HepG2 (cell line): ENCODE results near the gene SAMD14. TPM values are rescaled to one million over a fixed set of nuclear protein-coding genes. Genes with fewer than 3 reads are reported as not detected.

Source experiments
- GTF2F1 ChIP-seq: fragments of 150-350 bp; IDR thresholded peaks from 2 replicates; pipeline ENCODE4 v1.6.1; 2014; ENCODE audit warnings: low read length
- JUN ChIP-seq: sonication (generic); formaldehyde crosslinking; IDR thresholded peaks from 2 replicates; pipeline ENCODE4 v1.4.0; 2020; ENCODE audit warnings: mild to moderate bottlenecking, missing genetic modification reagents
- KDM4B ChIP-seq: sonication (generic); formaldehyde crosslinking; IDR thresholded peaks from 2 replicates; pipeline ENCODE4 v1.4.0; 2020; ENCODE audit warnings: missing genetic modification reagents
- MTA3 ChIP-seq: sonication (generic); formaldehyde crosslinking; IDR thresholded peaks from 2 replicates; pipeline ENCODE4 v1.4.0; 2020; ENCODE audit warnings: missing genetic modification reagents
- MYNN ChIP-seq: sonication (generic); formaldehyde crosslinking; IDR thresholded peaks from 2 replicates; pipeline ENCODE4 v1.4.0; 2020; ENCODE audit warnings: mild to moderate bottlenecking, low read depth, missing genetic modification reagents
- NCOA5 ChIP-seq: sonication (generic); formaldehyde crosslinking; IDR thresholded peaks from 2 replicates; pipeline ENCODE4 v1.4.0; 2020; ENCODE audit warnings: missing genetic modification reagents
- NR1H2 ChIP-seq: sonication (generic); formaldehyde crosslinking; IDR thresholded peaks from 2 replicates; pipeline ENCODE4 v1.8.1; 2022; ENCODE audit warnings: low read depth, missing genetic modification reagents, borderline replicate concordance
- POLR2A ChIP-seq, 2 experiments: IDR thresholded peaks; 2 replicates each; pipeline ENCODE4 v1.6.1; 2011; ENCODE audit warnings: low read depth in 2 of 2, low read length in 2 of 2, mild to moderate bottlenecking in 1 of 2, moderate library complexity in 1 of 2; ENCODE audit not compliant: insufficient read depth in 1 of 2
- RAD51 ChIP-seq: fragments of 450-650 bp; IDR thresholded peaks from 2 replicates; pipeline ENCODE4 v1.6.1; 2016; ENCODE audit warnings: borderline replicate concordance
- RARA ChIP-seq: IDR thresholded peaks from 2 replicates; pipeline ENCODE4 v1.6.1; 2016; ENCODE audit warnings: missing genetic modification reagents, missing compliant biosample characterization
- RBAK ChIP-seq: sonication (generic); formaldehyde crosslinking; IDR thresholded peaks from 2 replicates; pipeline ENCODE4 v1.5.1; 2020; ENCODE audit warnings: mild to moderate bottlenecking, missing genetic modification reagents
- RXRB ChIP-seq: IDR thresholded peaks from 2 replicates; pipeline ENCODE4 v1.6.1; 2016; ENCODE audit warnings: borderline replicate concordance, missing genetic modification reagents, missing compliant biosample characterization
- SRSF9 ChIP-seq: fragments of 200-400 bp; formaldehyde crosslinking; IDR thresholded peaks from 2 replicates; pipeline ENCODE4 v1.6.1; 2018; ENCODE audit warnings: borderline replicate concordance, mild to moderate bottlenecking, low read depth, low read length; ENCODE audit not compliant: insufficient read depth, poor library complexity, severe bottlenecking
- SSRP1 ChIP-seq: IDR thresholded peaks from 2 replicates; pipeline ENCODE4 v1.6.1; 2016; ENCODE audit warnings: control low read depth
- TOPORS ChIP-seq: sonication (generic); formaldehyde crosslinking; IDR thresholded peaks from 2 replicates; pipeline ENCODE4 v1.8.0; 2023; ENCODE audit warnings: mild to moderate bottlenecking, missing genetic modification reagents
- ZFP90 ChIP-seq: sonication (generic); formaldehyde crosslinking; IDR thresholded peaks from 2 replicates; pipeline ENCODE4 v1.8.0; 2022; ENCODE audit warnings: missing genetic modification reagents, mild to moderate bottlenecking, inconsistent platforms, borderline replicate concordance
- ZNF331 ChIP-seq: sonication (generic); formaldehyde crosslinking; IDR thresholded peaks from 2 replicates; pipeline ENCODE4 v1.4.0; 2020; ENCODE audit warnings: missing genetic modification reagents
- ZNF564 ChIP-seq: sonication (generic); formaldehyde crosslinking; IDR thresholded peaks from 2 replicates; pipeline ENCODE4 v1.8.1; 2023; ENCODE audit warnings: mild to moderate bottlenecking, missing genetic modification reagents
- ZNF598 ChIP-seq: sonication (generic); formaldehyde crosslinking; IDR thresholded peaks from 2 replicates; pipeline ENCODE4 v1.5.1; 2020; ENCODE audit warnings: mild to moderate bottlenecking, missing genetic modification reagents, borderline replicate concordance
- ZNF773 ChIP-seq: sonication (generic); formaldehyde crosslinking; IDR thresholded peaks from 2 replicates; pipeline ENCODE4 v1.4.0; 2020; ENCODE audit warnings: missing genetic modification reagents, borderline replicate concordance
- polyA plus RNA-seq, 8 experiments: library from polyadenylated mRNA; depleted of rRNA in 3 of 8; stranded (reverse) in 7 of 8; unstranded in 1 of 8; fragments of >200 nt; fragmentation: Illumina TruSeq in 4 of 8; extraction: Trizol in 4 of 8; gene quantifications; 2 replicates each; pipeline versions ENCODE4 v1.2.1 to v1.2.3, GENCODE V29; 2011 to 2016; ENCODE audit warnings: low read depth in 4 of 8, missing spikeins in 1 of 8, mixed read lengths in 1 of 8; ENCODE audit not compliant: insufficient read depth in 1 of 8
- total RNA-seq, 5 experiments: library from RNA; depleted of rRNA; stranded (reverse); fragments of >200 nt; fragmentation: Illumina TruSeq; extraction: Trizol; gene quantifications; 2 replicates each; pipeline ENCODE4 v1.2.3, GENCODE V29; 2016; ENCODE audit warnings: low read depth in 1 of 5
- TF ChIP-seq, protein P1 (sequence below): sonication (generic); formaldehyde crosslinking; IDR thresholded peaks from 2 replicates; pipeline ENCODE4 v1.4.0; 2020; ENCODE audit warnings: mild to moderate bottlenecking, missing genetic modification reagents
- TF ChIP-seq, protein P2 (sequence below): sonication (generic); formaldehyde crosslinking; IDR thresholded peaks from 2 replicates; pipeline ENCODE4 v1.4.0; 2020; ENCODE audit warnings: missing genetic modification reagents

SAMD14 gene
- total and polyA plus RNA-seq, 2 of the 13 experiments (the other 11 are each of a cell fraction or from before 2014, with no cell fraction given): 0.07 to 0.22 TPM

DNA sequence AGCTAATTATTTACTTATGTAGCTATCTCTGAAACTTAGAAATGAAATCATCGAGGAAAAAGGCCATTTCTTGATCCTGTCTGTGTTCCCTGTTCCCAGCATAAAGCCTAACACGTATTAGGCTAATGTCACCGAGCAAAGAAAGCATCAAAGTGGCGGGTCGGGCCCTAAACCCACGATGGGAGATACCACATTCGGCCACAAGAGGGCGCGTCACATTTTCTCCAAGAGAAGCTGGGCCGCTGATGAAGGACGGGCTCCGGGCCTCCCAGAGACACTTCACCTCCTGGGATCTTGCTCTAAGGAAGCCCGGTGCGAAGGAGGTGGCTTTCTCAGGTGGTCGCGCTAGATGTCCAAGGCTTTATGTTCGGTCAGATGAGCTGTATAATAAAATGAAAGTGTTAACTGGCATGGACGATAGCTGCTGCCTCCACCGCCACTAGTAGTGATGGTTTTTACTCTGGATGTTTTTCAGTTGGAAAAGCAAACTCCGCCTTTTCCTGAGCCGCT lies 35.7 kb downstream of the SAMD14 start (continued):
- TF ChIP-seq NR1H2 (CRISPR knock-in tag) (no peak), RAD51 (no peak), RXRB (CRISPR knock-in tag) (peak; percentile 50; the same call in 1 of the 2 replicates), GTF2F1 (no peak), TOPORS (CRISPR knock-in tag) (0 out of 2 replicates have a peak, but pooled peaks have one; percentile 34), ZNF331 (CRISPR knock-in tag) (0 out of 2 replicates have a peak, but pooled peaks have one; percentile 46), SSRP1 (CRISPR knock-in tag) (0 out of 2 replicates have a peak, but pooled peaks have one; percentile 64), POLR2A (IDR thresholded peaks at IDR 0.05; ENCODE audit: insufficient read depth in 1 of 2, low read depth in 2 of 2, low read length in 2 of 2) (no peak), RBAK (no peak), MTA3 (CRISPR knock-in tag) (no peak), SRSF9 (no peak), ZNF564 (CRISPR knock-in tag) (no peak), JUN (CRISPR knock-in tag) (no peak), MYNN (CRISPR knock-in tag) (no peak), RARA (CRISPR knock-in tag) (no peak), NCOA5 (CRISPR knock-in tag) (no peak), KDM4B (CRISPR knock-in tag) (no peak), ZNF773 (no peak), ZFP90 (no peak), ZNF598 (CRISPR knock-in tag) (no peak)
- TF ChIP-seq, protein P1, sequence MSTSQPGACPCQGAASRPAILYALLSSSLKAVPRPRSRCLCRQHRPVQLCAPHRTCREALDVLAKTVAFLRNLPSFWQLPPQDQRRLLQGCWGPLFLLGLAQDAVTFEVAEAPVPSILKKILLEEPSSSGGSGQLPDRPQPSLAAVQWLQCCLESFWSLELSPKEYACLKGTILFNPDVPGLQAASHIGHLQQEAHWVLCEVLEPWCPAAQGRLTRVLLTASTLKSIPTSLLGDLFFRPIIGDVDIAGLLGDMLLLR: no peak
- TF ChIP-seq, protein P2, sequence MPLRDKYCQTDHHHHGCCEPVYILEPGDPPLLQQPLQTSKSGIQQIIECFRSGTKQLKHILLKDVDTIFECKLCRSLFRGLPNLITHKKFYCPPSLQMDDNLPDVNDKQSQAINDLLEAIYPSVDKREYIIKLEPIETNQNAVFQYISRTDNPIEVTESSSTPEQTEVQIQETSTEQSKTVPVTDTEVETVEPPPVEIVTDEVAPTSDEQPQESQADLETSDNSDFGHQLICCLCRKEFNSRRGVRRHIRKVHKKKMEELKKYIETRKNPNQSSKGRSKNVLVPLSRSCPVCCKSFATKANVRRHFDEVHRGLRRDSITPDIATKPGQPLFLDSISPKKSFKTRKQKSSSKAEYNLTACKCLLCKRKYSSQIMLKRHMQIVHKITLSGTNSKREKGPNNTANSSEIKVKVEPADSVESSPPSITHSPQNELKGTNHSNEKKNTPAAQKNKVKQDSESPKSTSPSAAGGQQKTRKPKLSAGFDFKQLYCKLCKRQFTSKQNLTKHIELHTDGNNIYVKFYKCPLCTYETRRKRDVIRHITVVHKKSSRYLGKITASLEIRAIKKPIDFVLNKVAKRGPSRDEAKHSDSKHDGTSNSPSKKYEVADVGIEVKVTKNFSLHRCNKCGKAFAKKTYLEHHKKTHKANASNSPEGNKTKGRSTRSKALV (CRISPR knock-in tag): no peak
